ENCODE data around the gene APOBEC3H. TPM values are rescaled to one million over a fixed set of nuclear protein-coding genes. Genes with fewer than 3 reads are reported as not detected.

APOBEC3H gene
- total and polyA plus RNA-seq, 2 donors, result 1.6 to 5.4 TPM

DNA sequence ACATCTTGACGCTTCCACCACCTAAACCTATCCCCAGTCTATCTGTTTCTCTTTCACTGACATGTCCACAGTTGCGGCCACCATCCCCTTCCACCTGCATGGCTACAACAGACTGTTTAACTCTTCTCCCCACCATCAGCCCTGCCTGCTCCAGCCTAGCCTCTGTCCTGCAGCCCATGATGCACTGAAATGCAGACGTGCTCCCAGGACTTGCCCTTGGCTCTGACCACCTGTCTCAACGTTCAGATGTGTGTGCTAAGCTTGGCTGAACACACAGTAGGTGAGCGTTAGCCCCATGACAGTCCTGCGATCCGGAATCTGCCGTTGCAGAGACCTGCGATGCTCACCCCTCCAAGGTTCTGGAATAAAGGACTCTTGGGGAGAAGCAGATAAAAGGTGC, 32.7 kb downstream of the APOBEC3H start:
- WGBS, result 96% methylated on average over 9 of the region's 9 CpGs
- Histone ChIP-seq H3K9me3 (ENCODE audit: control insufficient read depth in 2 of 2, insufficient read depth in 1 of 2, low read length in 1 of 2) (peaks cover 0 to 3% of the 10 kb centered on the region in 2 donors), H3K4me3 (ENCODE audit: low read length in 2 of 2) (no peak overlapping the region), H3K27me3 (ENCODE audit: control insufficient read depth in 2 of 2, insufficient read depth in 1 of 2, low read length in 1 of 2) (no peaks in the 10 kb centered on the region), H3K36me3 (ENCODE audit: control insufficient read depth in 2 of 2, insufficient read depth in 2 of 2, low read length in 1 of 2) (peaks cover 0 to 16% of the 10 kb centered on the region in 2 donors), H3K27ac (ENCODE audit: low read depth in 1 of 2, low read length in 1 of 2) (no peak overlapping the region), H3K4me1 (ENCODE audit: control insufficient read depth in 2 of 2, insufficient read depth in 2 of 2, low read length in 2 of 2) (no peaks in the 10 kb centered on the region)
- DNase-seq (ENCODE audit: low read depth in 6 of 9, low spot score in 9 of 9), result no peak

GRCh38 chr22:39130152-39130704, 33.2 kb downstream of the APOBEC3H start:
- DNase-seq (ENCODE audit: low read depth in 6 of 9, low spot score in 9 of 9), result no peak
- H3K4me1 ChIP-seq (ENCODE audit: control insufficient read depth in 2 of 2, insufficient read depth in 2 of 2, low read length in 2 of 2), result no peaks in the 10 kb centered on the region
- peaks cover 0 to 19% of the 10 kb centered on the region in 2 donors for H3K36me3 ChIP-seq (ENCODE audit: control insufficient read depth in 2 of 2, insufficient read depth in 2 of 2, low read length in 1 of 2)
- WGBS, result 96% methylated on average over 8 of the region's 8 CpGs
- H3K27me3 ChIP-seq (ENCODE audit: control insufficient read depth in 2 of 2, insufficient read depth in 1 of 2, low read length in 1 of 2), result no peaks in the 10 kb centered on the region
- H3K9me3 ChIP-seq (ENCODE audit: control insufficient read depth in 2 of 2, insufficient read depth in 1 of 2, low read length in 1 of 2), result peaks cover 0 to 3% of the 10 kb centered on the region in 2 donors
- no peak overlapping the region for H3K4me3 ChIP-seq (ENCODE audit: low read length in 2 of 2)
- no peak overlapping the region for H3K27ac ChIP-seq (ENCODE audit: low read depth in 1 of 2, low read length in 1 of 2)

DNA sequence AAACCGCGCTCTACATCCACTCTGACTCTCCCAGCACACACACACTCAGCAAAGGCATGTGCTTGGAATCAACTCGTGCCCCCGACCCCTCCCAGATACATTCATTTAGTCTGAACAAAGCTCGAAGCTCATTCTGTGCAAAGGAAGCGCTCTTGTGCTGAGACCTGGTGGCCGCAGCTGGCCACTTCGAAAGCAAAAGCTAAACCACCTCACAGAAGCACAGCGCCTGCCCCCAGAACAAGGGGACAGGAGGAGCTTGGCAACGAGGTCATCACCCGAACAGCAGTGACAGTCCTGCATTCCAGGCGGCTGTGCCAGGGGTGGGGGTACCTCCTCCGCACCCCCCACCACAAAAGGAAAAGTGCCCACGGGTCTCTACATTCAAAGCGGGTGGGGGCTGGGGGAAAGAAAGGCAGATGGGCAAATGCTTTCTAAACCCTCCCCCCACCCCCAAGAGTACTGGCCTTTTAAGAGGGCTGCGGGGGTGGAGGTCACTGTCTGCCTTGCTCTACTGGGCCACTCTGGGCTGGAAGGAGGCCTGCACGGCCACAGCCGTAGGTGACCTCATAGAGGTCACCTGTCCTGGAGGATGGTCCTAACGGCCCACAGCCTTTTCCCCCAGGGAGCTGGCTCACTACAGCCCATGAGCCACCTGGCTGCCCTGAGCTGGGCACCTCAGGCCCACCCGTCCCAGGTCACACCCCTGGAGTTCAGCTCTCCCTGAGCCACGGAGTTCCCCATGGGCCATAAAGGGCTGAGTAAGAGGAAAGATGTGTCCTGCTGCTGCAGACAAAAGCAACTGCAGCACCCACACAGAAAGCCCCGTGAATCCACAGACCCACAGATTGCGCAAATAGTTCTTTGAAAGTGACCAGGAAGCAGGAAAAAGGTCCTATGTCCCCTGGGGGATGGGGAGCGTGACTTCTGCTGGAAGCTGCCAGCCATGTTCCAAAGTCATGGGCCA, 34.1 kb downstream of the APOBEC3H start:
- Histone ChIP-seq H3K4me1 (ENCODE audit: control insufficient read depth in 2 of 2, insufficient read depth in 2 of 2, low read length in 2 of 2) (no peaks in the 10 kb centered on the region), H3K9me3 (ENCODE audit: control insufficient read depth in 2 of 2, insufficient read depth in 1 of 2, low read length in 1 of 2) (peaks cover 2 to 3% of the 10 kb centered on the region in 2 donors), H3K4me3 (ENCODE audit: low read length in 2 of 2) (no peak overlapping the region), H3K36me3 (ENCODE audit: control insufficient read depth in 2 of 2, insufficient read depth in 2 of 2, low read length in 1 of 2) (peaks cover 0 to 22% of the 10 kb centered on the region in 2 donors), H3K27me3 (ENCODE audit: control insufficient read depth in 2 of 2, insufficient read depth in 1 of 2, low read length in 1 of 2) (no peaks in the 10 kb centered on the region), H3K27ac (ENCODE audit: low read depth in 1 of 2, low read length in 1 of 2) (no peak overlapping the region)
- 84% methylated on average over 24 of the region's 24 CpGs for WGBS
- no peak for DNase-seq (ENCODE audit: low read depth in 6 of 9, low spot score in 9 of 9)

- H3K36me3 ChIP-seq (ENCODE audit: control insufficient read depth in 2 of 2, insufficient read depth in 2 of 2, low read length in 1 of 2), result peaks cover 0 to 25% of the 10 kb centered on the region in 2 donors
These were observed 35.2 kb downstream of the APOBEC3H start for GRCh38 chr22:39132281-39132680.

GRCh38 chr22:39132871-39133524, 36.0 kb downstream of the APOBEC3H start:
- Histone ChIP-seq H3K27me3 (ENCODE audit: control insufficient read depth in 2 of 2, insufficient read depth in 1 of 2, low read length in 1 of 2) (no peaks in the 10 kb centered on the region), H3K4me3 (ENCODE audit: low read length in 2 of 2) (no peak overlapping the region), H3K4me1 (ENCODE audit: control insufficient read depth in 2 of 2, insufficient read depth in 2 of 2, low read length in 2 of 2) (no peaks in the 10 kb centered on the region), H3K9me3 (ENCODE audit: control insufficient read depth in 2 of 2, insufficient read depth in 1 of 2, low read length in 1 of 2) (peaks cover 2 to 3% of the 10 kb centered on the region in 2 donors), H3K36me3 (ENCODE audit: control insufficient read depth in 2 of 2, insufficient read depth in 2 of 2, low read length in 1 of 2) (peaks cover 0 to 25% of the 10 kb centered on the region in 2 donors), H3K27ac (ENCODE audit: low read depth in 1 of 2, low read length in 1 of 2) (no peak overlapping the region)
- WGBS, result 97% methylated on average over 22 of the region's 22 CpGs
- no peak for DNase-seq (ENCODE audit: low read depth in 6 of 9, low spot score in 9 of 9)

More at GRCh38 chr22:39132281-39132680, 35.2 kb downstream of the APOBEC3H start:
- Histone ChIP-seq H3K9me3 (ENCODE audit: control insufficient read depth in 2 of 2, insufficient read depth in 1 of 2, low read length in 1 of 2) (peaks cover 2 to 3% of the 10 kb centered on the region in 2 donors), H3K4me1 (ENCODE audit: control insufficient read depth in 2 of 2, insufficient read depth in 2 of 2, low read length in 2 of 2) (no peaks in the 10 kb centered on the region), H3K27me3 (ENCODE audit: control insufficient read depth in 2 of 2, insufficient read depth in 1 of 2, low read length in 1 of 2) (no peaks in the 10 kb centered on the region), H3K4me3 (ENCODE audit: low read length in 2 of 2) (no peak overlapping the region), H3K27ac (ENCODE audit: low read depth in 1 of 2, low read length in 1 of 2) (no peak overlapping the region)
- WGBS, result 92% methylated on average over 6 of the region's 6 CpGs
- no peak for DNase-seq (ENCODE audit: low read depth in 6 of 9, low spot score in 9 of 9)

- 96% methylated on average over 17 of the region's 17 CpGs for WGBS
- no peak overlapping the region for H3K4me3 ChIP-seq (ENCODE audit: low read length in 2 of 2)
- H3K27me3 ChIP-seq (ENCODE audit: control insufficient read depth in 2 of 2, insufficient read depth in 1 of 2, low read length in 1 of 2), result no peaks in the 10 kb centered on the region
- H3K9me3 ChIP-seq (ENCODE audit: control insufficient read depth in 2 of 2, insufficient read depth in 1 of 2, low read length in 1 of 2), result peaks cover 0 to 2% of the 10 kb centered on the region in 2 donors
- peaks cover 0 to 30% of the 10 kb centered on the region in 2 donors for H3K36me3 ChIP-seq (ENCODE audit: control insufficient read depth in 2 of 2, insufficient read depth in 2 of 2, low read length in 1 of 2)
- peaks cover 5 to 8% of the 10 kb centered on the region in 2 donors for H3K4me1 ChIP-seq (ENCODE audit: control insufficient read depth in 2 of 2, insufficient read depth in 2 of 2, low read length in 2 of 2)
- DNase-seq (ENCODE audit: low read depth in 6 of 9, low spot score in 9 of 9), result no peak
- no peak overlapping the region for H3K27ac ChIP-seq (ENCODE audit: low read depth in 1 of 2, low read length in 1 of 2)
These were observed 36.8 kb downstream of the APOBEC3H start for GRCh38 chr22:39133871-39134270.

GRCh38 chr22:39134366-39135091, 37.5 kb downstream of the APOBEC3H start:
- peaks cover 0 to 2% of the 10 kb centered on the region in 2 donors for H3K9me3 ChIP-seq (ENCODE audit: control insufficient read depth in 2 of 2, insufficient read depth in 1 of 2, low read length in 1 of 2)
- WGBS, result 97% methylated on average over 35 of the region's 35 CpGs
- H3K36me3 ChIP-seq (ENCODE audit: control insufficient read depth in 2 of 2, insufficient read depth in 2 of 2, low read length in 1 of 2), result peaks cover 0 to 30% of the 10 kb centered on the region in 2 donors
- no peak overlapping the region for H3K4me3 ChIP-seq (ENCODE audit: low read length in 2 of 2)
- peaks cover 6 to 9% of the 10 kb centered on the region in 2 donors for H3K4me1 ChIP-seq (ENCODE audit: control insufficient read depth in 2 of 2, insufficient read depth in 2 of 2, low read length in 2 of 2)
- no peak for DNase-seq (ENCODE audit: low read depth in 6 of 9, low spot score in 9 of 9)
- no peaks in the 10 kb centered on the region for H3K27me3 ChIP-seq (ENCODE audit: control insufficient read depth in 2 of 2, insufficient read depth in 1 of 2, low read length in 1 of 2)
- H3K27ac ChIP-seq (ENCODE audit: low read depth in 1 of 2, low read length in 1 of 2), result no peak overlapping the region

GRCh38 chr22:39135092-39135896, 38.2 kb downstream of the APOBEC3H start:
- Histone ChIP-seq H3K4me3 (ENCODE audit: low read length in 2 of 2) (no peak overlapping the region), H3K36me3 (ENCODE audit: control insufficient read depth in 2 of 2, insufficient read depth in 2 of 2, low read length in 1 of 2) (peaks cover 0 to 30% of the 10 kb centered on the region in 2 donors), H3K4me1 (ENCODE audit: control insufficient read depth in 2 of 2, insufficient read depth in 2 of 2, low read length in 2 of 2) (peaks cover 6 to 9% of the 10 kb centered on the region in 2 donors), H3K9me3 (ENCODE audit: control insufficient read depth in 2 of 2, insufficient read depth in 1 of 2, low read length in 1 of 2) (peaks cover 0 to 2% of the 10 kb centered on the region in 2 donors), H3K27me3 (ENCODE audit: control insufficient read depth in 2 of 2, insufficient read depth in 1 of 2, low read length in 1 of 2) (no peaks in the 10 kb centered on the region), H3K27ac (ENCODE audit: low read depth in 1 of 2, low read length in 1 of 2) (no peak overlapping the region)
- peak in 2 of 9 donors; percentile 58 to 62 for DNase-seq (ENCODE audit: low read depth in 6 of 9, low spot score in 9 of 9)
- 69% methylated on average over 15 of the region's 15 CpGs for WGBS
